Kidney (tissue), 14 donors: ENCODE measurements around the gene CGB5. TPM values are rescaled to one million over a fixed set of nuclear protein-coding genes. Genes with fewer than 3 reads are reported as not detected.
A peak's percentile ranks its signal among the peaks of the same experiment; 100 is the strongest.

Experiments used
- DNase-seq, 5 donors: peaks; one replicate each; pipeline ENCODE4 v3.0.0-alpha.2; 2013 to 2020
- FAIRE-seq: peaks from 2 replicates; lab custom pipeline; 2012; peaks lifted over from hg19 to GRCh38; lab: Jason Lieb, UNC
- H3K27ac ChIP-seq, 2 donors: one replicate each; pipeline ENCODE4 v1.7.0; 2013; ENCODE audit warnings: low read depth in 2 of 2, low read length in 2 of 2, inconsistent platforms in 1 of 2
- H3K27me3 ChIP-seq: one replicate; pipeline ENCODE4 v1.7.1; 2013; ENCODE audit warnings: low read length, inconsistent platforms; ENCODE audit not compliant: control insufficient read depth, insufficient read depth
- H3K36me3 ChIP-seq, 3 donors: one replicate each; pipeline versions ENCODE4 v1.7.0 to v1.7.1; 2013; ENCODE audit warnings: low read length in 3 of 3, control low read depth in 1 of 3, inconsistent platforms in 1 of 3; ENCODE audit not compliant: insufficient read depth in 3 of 3, control insufficient read depth in 2 of 3
- H3K4me1 ChIP-seq, 3 donors: one replicate each; pipeline versions ENCODE4 v1.7.0 to v1.7.1; 2013; ENCODE audit warnings: low read length in 3 of 3, inconsistent platforms in 1 of 3, low read depth in 1 of 3; ENCODE audit not compliant: control insufficient read depth in 2 of 3, insufficient read depth in 2 of 3
- H3K4me3 ChIP-seq, 3 donors: one replicate each; pipeline versions ENCODE4 v1.7.0 to v1.8.1; 2013; ENCODE audit warnings: low read length in 3 of 3, control low read depth in 1 of 3, inconsistent platforms in 1 of 3
- H3K9ac ChIP-seq, 3 donors: one replicate each; pipeline versions ENCODE4 v1.7.0 to v1.7.1; 2013; ENCODE audit warnings: low read length in 3 of 3, control low read depth in 1 of 3, inconsistent platforms in 1 of 3
- H3K9me3 ChIP-seq, 3 donors: one replicate each; pipeline versions ENCODE4 v1.7.0 to v1.7.1; 2013; ENCODE audit warnings: low read length in 3 of 3, control low read depth in 1 of 3, inconsistent platforms in 1 of 3; ENCODE audit not compliant: control insufficient read depth in 2 of 3, insufficient read depth in 1 of 3
- intact Hi-C: fragments of 100-400 bp; cut with DNase I; formaldehyde crosslinking; loops from one replicate; pipeline ENCODE4 v1.11.1; 2022
- polyA plus RNA-seq: library from polyadenylated mRNA; stranded (reverse); fragments of 350-450 nt; fragmentation: Illumina TruSeq; extraction: RNeasy Lipid Tissue Mini Kit (QIAGEN cat#74804); gene quantifications from one replicate; pipeline ENCODE4 v1.2.3, GENCODE V29; 2014; ENCODE audit warnings: low read depth, low replicate concordance; ENCODE audit not compliant: insufficient read depth
- total RNA-seq: library from RNA; stranded (reverse); fragmentation: NEBNext Ultra II Directional; extraction: Animal tissue kit (Norgen Biotek cat#: 25700); gene quantifications from one replicate; pipeline ENCODE4 v1.2.1, GENCODE V29; 2021
- TF ChIP-seq, protein P1 (sequence below): IDR thresholded peaks from 3 replicates; pipeline ENCODE4 v1.5.1; 2012; ENCODE audit warnings: mild to moderate bottlenecking, moderate library complexity, borderline replicate concordance; ENCODE audit not compliant: insufficient read depth; ENCODE audit errors: extremely low read depth
- donor health status: control.
- donor health status: control.
- donor health status: control.
- donor health status: control.
- donor health status: control.
- donor health status: DM: yes; HTN: yes; CAD: no.
- donor health status: Normal renal cell carcinoma (clear cell type).

The CGB5 gene
- total and polyA plus RNA-seq, 2 donors from 2014 or later, result not detected

DNA sequence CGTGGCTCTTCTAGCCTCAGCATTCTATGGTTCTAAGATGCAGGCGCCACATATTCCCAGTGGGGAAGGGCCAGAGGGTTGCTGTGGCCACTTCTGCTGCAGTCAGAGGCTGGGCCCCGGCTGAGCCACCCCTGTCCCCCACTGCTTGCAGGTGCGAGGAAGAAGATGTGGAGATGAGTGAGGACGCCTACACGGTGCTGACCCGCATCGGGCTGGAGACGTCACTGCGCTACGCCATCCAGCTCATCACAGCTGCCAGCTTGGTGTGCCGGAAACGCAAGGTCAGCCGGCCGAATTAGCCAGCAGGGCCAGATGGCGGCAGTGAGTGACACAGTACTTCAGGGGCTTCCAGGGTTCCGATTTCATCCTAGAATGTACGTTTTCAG lies 28.8 kb upstream of the CGB5 start:
- TF ChIP-seq, protein P1, sequence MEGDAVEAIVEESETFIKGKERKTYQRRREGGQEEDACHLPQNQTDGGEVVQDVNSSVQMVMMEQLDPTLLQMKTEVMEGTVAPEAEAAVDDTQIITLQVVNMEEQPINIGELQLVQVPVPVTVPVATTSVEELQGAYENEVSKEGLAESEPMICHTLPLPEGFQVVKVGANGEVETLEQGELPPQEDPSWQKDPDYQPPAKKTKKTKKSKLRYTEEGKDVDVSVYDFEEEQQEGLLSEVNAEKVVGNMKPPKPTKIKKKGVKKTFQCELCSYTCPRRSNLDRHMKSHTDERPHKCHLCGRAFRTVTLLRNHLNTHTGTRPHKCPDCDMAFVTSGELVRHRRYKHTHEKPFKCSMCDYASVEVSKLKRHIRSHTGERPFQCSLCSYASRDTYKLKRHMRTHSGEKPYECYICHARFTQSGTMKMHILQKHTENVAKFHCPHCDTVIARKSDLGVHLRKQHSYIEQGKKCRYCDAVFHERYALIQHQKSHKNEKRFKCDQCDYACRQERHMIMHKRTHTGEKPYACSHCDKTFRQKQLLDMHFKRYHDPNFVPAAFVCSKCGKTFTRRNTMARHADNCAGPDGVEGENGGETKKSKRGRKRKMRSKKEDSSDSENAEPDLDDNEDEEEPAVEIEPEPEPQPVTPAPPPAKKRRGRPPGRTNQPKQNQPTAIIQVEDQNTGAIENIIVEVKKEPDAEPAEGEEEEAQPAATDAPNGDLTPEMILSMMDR, result no peak
- DNase-seq, result no peak
- Histone ChIP-seq H3K27ac (no peak overlapping the region), H3K9ac (no peak overlapping the region), H3K36me3 (peaks cover 0 to 10% (median 2%) of the 10 kb centered on the region in 3 donors), H3K4me1 (peaks cover 0 to 6% (median 0%) of the 10 kb centered on the region in 3 donors), H3K4me3 (no peak overlapping the region), H3K9me3 (no peaks in the 10 kb centered on the region), H3K27me3 (no peaks in the 10 kb centered on the region)
- intact Hi-C loops, result no loop called here
- no peak for FAIRE-seq

DNA sequence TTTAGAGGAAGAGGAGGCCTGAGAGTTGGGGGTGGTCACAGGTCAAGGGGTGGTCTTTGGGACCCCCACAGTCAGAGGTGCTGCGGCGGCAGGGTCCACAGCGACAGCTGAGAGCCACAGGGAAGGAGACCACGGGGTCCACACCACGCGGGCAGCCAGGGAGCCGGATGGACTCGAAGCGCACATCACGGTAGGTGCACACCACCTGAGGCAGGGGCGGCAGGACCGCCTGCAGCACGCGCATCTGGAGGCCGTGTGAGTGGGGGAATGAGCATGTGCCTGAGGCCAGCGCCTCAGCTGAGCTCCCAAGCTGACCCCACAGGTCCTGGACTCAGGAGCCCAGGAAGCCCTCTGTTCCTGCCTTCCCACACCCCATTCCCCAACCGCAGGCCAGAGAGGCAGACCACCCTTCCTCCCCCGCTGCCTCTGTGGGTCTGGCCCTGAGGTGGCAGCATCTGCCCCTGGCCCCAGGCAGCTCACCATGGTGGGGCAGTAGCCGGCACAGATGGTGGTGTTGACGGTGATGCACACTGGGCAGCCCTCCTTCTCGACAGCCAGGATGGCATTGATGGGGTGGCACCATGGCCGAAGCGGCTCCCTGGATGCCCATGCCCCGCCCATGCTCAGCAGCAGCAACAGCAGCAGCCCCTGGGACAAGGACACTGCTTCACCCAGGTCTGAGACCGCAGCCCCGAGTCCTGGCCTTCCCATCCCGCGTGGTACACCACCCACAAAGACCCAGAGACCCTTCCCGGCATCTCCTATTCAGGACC lies 27.4 kb upstream of the CGB5 start:
- H3K36me3 ChIP-seq, result peaks cover 0 to 5% (median 0%) of the 10 kb centered on the region in 3 donors
- no peaks in the 10 kb centered on the region for H3K9me3 ChIP-seq
- intact Hi-C loops, result no loop called here
- no peak overlapping the region for H3K4me3 ChIP-seq
- TF ChIP-seq, protein P1, result no peak
- H3K27ac ChIP-seq, result no peak overlapping the region
- no peak overlapping the region for H3K9ac ChIP-seq
- H3K27me3 ChIP-seq, result no peaks in the 10 kb centered on the region
- H3K4me1 ChIP-seq, result peaks cover 0 to 6% (median 0%) of the 10 kb centered on the region in 3 donors
- DNase-seq, result no peak
- no peak for FAIRE-seq

DNA sequence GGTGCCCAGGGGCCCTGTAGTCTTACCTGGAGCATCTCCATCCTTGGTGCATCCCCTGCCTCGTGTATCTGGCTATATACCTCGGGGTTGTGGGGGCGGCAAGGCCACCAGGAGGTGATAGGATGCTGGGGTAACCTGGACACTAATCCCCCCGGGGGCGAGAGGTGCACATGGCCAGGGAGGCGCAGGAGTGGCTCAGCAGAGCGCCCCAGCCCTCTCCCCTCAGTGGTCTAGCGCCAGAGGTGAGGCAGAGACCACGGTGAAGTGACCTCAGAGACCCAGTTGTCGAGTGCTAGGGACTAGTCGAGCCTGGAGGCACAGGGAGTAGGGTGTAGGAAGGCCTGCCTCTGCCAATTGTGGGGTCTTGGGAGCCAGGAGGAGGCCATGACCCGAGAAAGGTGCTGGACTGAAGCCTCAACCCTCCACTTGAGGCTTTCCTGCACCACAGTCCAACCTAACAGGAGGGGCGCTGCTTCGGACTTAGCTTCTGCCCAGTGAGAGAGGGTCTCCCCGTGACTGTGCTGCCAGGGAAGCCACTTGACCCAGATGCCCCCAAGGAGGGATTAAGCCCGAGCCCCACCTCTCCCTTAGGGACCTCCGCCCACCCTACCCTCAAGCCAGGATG lies 26.5 kb upstream of the CGB5 start, which contains the start of gene LHB:
Gene LHB, minus strand, starts transcription at position 51 of the 625 bp plus-strand sequence. Its CDS starts 10 bp downstream, at position 41.
- no peak for FAIRE-seq
- intact Hi-C loops, result no loop called here
- Histone ChIP-seq H3K27ac (no peak within 1 kb of the TSS), H3K27me3 (no peaks in the 10 kb centered on the region), H3K9ac (no peak within 1 kb of the TSS), H3K4me1 (peaks cover 0 to 6% (median 0%) of the 10 kb centered on the region in 3 donors), H3K4me3 (peak within 1 kb of the TSS in 2 of 3 donors; percentile 30 to 46), H3K9me3 (no peaks in the 10 kb centered on the region), H3K36me3 (peaks cover 0 to 2% (median 0%) of the 10 kb centered on the region in 3 donors)
- TF ChIP-seq, protein P1, result no peak
- DNase-seq, result peak in 1 of 5 donors; percentile 13
